ENCODE measurements around the gene IFNGR2.
"Not testable (repeated sequence)": the region's sequence is repeated elsewhere in the genome, so short reads cannot be mapped to it uniquely, and the experiment has no call there.

The IFNGR2 gene

DNA sequence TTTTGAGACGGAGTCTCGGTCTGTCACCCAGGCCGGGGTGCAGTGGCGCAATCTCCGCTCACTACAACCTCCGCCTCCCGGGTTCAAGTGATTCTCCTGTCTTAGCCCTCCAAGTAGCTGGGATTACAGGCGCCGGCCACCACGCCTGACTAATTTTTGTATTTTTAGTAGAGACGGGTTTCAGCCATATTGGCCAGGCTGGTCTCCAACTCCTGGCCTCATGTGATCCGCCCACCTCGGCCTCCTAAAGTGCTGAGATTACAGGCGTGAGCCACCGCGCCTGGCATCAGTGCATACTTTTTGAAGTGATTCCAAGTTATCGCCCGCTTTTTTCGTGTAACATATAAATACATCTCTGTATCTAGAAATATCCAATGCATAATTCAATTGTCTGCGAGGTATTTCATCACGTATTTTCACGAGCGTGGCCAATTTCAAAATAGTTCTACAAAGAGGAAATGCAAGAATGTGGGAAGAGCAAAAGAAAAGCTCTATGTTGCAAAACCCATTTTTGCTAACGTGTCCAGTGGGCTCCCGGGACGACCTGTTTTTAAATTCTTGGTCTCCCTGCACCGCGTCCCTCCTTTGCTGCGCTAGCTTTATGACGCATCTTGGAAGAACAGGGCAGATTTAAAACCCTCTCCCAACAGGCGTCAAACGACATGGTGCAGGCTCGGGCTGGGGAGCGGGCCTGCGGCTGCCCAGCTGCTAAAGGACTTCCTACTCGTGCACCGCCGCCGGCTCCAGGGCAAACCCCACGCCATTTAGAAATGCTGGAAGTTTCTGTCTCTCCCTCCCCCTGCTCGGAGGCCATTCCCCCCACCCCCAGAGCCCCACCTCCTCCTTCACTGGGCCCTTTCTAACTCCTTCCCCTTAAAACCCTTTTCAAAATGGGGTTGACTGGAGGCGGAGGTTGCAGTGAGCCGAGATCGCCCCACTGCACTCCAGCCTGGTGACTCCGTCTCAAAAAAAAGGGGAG, 923 bp upstream of the IFNGR2 start:
- peak in 42 of 56 donors; percentile 8 to 64 (median 31) for DNase-seq

DNA sequence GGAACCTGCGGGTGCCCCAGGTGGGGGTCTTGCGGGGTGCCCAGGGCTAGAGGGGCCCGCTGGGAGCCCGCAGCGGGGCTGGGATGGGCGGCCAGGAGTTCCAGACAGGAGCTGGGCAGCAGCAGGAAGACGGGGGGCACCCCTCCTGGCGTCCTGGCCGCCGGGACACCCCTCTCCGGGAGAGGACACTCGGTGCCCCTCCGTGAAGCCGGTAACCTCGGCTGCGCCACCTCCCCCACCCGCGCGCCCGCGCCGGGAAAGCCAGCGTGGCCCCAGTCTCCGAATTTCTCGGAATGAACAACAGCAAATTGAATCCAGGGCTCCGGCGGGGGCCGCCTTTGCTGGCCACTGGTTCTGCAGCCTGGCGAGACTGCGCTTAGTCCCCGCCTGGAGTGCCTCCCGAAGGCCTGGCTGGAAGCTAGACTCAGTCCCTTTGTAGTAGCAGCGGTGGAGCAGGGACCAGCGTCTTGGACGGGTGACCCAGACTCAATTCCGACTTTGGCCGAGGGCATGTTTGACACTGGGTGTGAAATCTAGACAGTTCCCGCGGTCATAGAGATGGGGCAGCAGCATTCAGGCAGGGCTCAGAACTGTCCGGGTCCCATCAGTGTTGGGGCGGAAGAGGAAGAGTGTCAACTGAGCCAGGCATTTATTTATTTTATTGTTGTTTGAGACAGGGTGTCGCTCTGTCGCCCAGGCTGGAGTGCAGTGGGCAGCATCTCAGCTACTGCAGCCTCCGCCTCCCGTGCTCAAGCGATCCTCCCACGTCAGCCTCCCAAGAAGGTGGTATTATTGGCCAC, 773 bp downstream of the IFNGR2 start:
- DNase-seq: peak in 48 of 56 donors; percentile 13 to 73 (median 42)

DNA sequence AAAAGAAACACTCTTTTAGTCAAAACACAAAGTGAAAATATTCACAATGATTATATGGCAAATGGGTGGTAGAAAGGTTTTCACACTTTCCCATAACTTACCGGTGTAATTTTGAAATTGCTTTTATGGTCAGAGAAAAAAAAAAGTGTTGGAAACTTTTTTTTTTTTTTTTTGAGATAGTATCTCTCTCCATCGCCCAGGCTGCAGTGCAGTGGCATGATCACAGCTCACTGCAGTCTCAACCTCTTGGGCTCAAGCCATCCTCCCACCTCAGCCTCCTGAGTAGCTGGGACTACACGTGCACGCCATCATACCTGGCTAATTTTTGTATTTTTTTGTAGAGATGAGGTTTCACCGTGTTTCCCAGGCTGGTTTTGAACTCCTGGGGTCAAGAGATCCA, 3.3 kb downstream of the IFNGR2 start:
- no peak for DNase-seq

- DNase-seq: no peak
These were observed 8.8 kb downstream of the IFNGR2 start for GRCh38 chr21:33411949-33412430.

DNA sequence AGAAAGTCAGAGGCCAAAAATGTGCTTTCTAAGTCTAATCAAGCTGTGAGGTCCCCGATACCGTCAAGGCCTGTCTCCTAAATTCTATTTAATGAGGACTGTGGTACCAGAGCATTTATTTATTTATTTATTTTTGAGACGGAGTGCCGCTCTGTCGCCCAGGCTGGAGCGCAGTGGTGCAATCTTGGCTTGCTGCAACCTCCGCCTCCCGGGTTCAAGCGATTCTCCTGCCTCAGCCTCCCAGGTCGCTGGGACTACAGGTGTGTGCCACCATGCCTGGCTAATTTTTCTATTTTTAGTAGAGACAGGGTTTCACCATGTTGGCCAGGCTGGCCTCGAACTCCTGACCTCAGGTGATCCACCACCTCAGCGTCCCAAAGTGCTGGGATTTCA, 9.2 kb downstream of the IFNGR2 start:
- not testable (repeated sequence) for DNase-seq

DNA sequence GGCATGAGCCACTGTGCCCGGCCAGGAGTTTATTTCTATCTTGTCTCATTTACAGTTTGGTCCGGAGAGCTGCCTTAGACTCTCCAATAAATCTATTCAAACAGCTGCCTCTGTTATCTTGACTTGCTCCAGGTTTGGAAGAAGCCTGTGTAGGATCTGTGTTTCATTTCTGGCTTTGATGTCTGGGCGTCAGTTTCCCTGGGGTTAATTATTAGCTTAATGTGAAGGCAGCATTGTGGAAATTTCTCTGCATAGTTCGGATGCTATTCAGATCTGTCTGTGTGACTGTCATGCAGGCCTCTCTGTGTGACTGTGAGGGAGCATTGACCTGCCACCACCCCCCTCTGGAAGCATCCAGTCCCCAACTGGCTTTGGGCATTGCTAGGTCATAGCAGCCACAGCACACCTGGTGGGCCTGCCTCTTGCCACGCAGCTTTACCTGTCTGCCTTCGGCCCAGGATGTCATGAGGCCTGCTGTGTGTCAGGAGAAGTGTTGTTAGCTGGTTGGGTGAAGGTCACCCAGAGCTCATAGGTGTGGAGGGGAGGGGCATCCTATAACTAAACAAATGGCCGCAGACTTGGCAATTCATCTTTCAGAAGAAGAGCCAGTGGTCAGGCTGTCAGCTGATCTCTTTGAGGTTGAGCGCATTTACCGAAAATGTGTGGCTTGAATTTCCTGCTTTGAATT, 9.8 kb downstream of the IFNGR2 start:
- no peak for DNase-seq

GRCh38 chr21:33414068-33414467, 10.9 kb downstream of the IFNGR2 start:
- no peak for DNase-seq

DNA sequence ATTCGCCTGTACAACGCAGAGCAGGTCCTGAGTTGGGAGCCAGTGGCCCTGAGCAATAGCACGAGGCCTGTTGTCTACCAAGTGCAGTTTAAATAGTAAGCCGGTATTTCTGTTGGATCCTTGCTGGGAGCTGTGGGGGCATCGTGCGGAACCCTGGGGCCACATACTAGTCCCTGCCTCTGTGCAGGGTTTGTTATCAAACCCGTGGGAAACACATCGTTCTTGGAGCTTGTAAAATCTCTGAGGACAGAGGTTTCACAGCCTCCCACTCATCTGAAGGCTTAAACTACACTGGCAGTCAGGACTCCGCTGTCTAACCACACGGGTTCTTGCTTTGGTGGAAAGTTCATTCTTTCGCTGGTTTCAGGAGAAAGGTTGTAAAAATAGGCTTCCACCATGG, 11.7 kb downstream of the IFNGR2 start:
- DNase-seq: no peak

DNA sequence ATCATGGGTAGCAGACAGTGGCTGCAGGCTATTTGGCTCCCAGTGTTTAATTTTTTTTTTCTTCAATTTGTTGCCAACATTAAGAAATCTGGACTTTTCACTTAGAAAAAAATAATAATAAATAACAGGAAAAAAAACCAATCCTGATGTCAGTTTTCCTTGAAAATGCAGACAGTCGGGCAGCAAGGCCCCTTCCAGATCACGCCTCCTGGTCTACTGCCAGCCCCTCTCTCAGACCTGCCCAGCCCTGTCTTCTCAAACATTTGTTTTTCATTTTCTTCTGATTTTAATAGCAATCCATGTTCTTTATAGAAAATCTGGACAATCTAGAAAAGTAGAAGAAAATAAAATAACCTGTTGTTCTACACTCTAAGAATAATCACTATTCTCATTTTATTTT, 15.5 kb downstream of the IFNGR2 start:
- DNase-seq: no peak

DNA sequence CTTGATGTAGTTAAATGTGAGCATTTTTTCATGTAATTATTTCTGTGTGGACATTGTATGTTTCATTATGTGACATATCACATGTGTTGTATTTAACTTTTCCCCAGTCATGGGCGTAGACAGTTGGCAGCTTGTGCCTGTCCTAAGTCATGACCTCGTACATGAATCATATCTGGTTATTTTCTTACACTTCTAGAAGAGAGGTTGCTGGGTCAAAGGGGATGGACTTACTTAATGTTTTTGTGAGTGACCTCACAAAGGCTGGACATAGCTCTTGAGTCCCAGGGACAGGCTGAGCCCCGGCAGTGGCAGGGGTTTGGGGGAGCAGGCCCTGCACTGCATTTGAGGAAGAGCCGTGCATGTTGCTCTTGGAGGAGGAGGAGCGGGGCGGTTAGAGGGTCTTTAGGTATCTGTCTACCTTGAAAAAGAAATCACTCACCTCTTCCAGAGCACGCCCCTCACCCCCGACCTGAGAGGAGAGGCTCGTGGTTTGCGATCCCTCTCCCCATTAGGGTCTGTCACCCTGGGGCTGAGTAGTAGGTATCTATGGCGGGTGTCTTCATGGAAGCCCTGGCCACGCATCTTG, 16.4 kb downstream of the IFNGR2 start:
- DNase-seq: no peak

DNA sequence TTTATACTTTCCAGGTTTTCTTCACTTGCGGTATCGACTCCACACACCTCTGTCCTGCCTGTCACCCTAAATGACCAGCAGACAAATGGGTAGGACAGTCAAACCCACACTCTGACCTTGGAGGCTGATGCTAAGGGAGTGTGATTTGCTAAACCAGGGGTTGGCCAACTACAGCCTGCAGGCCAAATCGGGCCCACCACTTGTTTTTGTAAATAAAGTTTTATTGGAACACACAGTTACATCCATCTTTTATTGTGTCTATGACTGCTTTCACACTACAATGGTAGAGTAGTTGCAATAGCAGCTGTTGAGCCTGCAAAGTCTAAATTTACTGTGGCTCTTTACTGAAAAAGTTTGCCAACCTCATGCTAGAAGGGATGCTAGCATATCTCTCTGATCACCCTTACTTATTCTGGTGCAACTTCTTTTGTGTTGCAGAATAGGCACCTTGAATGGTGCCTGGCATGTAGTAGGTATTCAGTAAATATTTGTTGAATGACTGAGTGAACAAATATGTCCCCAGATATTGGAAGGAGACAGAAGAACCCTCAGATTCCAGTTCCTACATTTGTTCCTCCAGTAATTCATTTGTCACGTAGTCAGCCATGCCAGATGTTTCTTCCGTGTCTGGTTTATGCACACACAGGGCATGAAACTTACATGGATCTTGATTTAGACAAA, 18.6 kb downstream of the IFNGR2 start:
- no peak for DNase-seq

DNA sequence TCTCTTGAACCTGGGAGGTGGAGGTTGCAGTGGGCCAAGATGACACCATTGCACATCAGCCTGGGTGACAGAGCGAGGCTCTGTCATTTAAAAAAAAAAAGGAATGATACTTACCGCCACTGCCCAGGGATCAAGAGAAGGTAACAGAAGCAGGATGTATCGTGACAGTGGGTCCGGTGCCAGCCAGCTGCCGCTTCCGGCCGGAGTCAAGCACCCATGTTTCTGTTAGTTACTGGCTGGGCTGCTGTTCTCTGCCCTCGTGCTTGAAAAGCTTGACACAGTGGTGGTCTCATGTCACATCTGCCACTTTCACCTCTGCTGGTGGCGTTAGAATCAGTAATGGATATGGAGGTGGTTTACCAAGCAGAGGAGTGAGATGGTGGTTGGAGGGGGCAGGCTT, 21.0 kb downstream of the IFNGR2 start:
- DNase-seq: no peak

- no peak for DNase-seq
These were observed 22.6 kb downstream of the IFNGR2 start for GRCh38 chr21:33425825-33426224.

DNA sequence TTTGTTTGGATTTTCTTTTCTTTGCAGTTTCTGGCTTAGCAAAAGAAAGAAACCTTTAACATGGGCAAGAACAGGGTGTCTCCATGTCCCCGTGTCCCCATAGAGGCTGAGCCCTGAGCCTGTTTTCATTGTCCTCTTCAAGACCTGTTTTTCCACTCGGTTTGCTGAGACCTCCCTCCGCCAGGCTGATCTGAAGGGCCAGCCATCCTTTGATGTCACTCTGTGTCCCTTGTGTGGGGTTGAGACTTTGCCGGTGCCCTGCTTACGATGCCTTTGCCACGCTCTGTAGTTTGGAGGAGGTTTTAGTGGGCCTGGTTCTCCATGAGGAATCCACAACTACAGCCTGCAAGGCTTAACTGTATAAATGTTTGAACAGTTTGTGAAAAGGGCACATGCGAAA, 23.8 kb downstream of the IFNGR2 start:
- DNase-seq: no peak

DNA sequence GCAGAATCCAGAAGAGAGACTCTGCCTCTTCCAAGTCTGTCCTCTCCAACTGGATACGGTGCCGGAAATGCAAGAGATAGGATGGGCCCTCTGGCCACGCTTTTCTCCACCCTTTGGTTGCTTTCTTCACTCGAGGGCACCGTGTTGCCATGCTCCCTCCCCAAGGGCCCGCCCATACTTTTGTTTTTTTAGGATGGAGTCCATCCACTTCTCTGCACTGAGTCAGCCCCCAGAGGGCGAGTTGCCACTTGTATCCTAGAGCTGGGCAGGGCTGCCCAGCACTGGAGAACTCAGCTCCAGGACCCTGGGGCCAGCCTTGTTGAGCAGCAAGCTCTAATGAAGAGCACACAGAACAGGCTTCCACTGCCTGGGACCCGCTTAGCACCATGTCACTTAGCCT, 25.5 kb downstream of the IFNGR2 start:
- DNase-seq: no peak

DNA sequence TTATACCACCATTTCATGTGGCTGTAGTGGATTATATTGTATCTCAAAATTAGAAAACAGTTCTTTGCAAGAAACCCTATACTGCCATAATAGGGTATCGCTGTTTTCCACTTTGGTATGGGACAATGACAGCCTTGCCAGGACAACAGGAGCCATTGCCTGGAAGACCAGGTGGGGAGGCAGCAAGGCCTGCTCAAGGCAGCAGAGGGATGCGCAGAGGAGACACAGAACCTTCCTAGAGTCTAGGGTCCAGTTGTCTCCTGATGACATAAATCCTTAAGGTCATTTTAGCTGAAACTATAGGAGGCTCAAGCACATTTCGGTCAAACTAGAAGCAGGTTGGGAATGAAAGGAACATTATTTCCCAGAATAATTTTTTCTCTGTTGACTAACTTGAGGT, 27.6 kb downstream of the IFNGR2 start:
- no peak for DNase-seq

DNA sequence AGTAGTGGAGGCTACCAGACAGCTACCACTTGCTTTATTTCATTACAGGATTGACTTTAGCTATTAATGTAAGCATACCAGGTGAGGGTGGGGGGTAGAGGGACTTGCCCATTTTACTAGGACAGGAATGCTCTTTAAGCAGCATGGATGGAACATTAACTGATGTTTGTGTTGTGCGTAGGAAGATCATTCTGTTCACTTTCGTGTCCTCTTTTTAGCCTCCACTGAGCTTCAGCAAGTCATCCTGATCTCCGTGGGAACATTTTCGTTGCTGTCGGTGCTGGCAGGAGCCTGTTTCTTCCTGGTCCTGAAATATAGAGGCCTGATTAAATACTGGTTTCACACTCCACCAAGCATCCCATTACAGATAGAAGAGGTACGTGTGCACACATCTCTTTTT, 29.3 kb downstream of the IFNGR2 start:
- no peak for DNase-seq

DNA sequence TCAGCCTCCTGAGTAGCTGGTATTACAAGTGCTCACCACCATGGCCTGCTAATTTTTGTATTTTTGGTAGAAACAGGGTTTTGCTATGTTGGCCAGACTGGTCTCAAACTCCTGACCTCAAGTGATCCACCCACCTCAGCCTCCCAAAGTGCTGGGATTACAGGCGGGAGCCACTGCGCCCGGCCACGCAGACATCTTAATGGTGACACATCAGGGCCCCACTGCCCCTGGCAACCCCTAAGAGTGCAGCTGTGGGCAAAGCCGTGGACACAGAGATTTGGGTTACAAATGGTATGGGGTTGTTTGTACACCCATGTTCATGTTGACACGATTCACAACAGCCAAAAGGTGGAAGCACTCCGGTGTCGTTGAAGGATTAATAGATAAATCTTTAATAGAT, 29.8 kb downstream of the IFNGR2 start:
- DNase-seq: no peak

DNA sequence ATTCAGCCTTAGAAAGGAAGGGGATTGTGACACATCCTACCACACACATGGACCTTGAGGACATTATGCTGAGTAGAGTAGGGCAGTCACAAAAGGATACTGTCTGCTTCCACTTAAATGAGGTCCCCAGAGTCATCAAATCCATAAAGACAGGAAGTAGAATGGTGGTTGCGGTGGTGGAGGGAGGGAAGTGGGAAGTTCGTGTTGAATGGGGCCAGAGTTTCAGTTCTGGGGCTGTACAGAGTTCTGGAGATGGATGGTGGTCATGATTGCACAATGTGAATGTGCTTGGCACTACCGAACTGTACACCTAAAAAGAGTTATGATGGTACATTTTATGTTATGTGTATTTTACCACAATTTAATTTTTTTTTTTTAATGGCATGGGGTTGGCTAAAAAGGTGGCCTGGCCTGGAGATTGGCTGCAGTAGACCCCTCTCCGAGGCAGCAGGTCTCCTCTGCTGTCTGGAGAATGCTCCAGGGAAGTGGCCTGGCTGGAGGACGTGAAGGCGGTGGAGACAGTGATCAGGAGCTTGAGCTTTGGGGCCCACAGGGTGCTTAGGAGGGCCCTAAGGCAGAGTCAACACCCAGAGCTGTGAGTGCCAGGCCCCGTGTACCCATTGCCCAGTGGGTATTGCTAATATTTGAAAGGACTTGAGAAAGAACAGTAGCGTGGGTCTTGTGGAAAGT, 30.4 kb downstream of the IFNGR2 start:
- peak in 2 of 56 donors; percentile 5 for DNase-seq

DNA sequence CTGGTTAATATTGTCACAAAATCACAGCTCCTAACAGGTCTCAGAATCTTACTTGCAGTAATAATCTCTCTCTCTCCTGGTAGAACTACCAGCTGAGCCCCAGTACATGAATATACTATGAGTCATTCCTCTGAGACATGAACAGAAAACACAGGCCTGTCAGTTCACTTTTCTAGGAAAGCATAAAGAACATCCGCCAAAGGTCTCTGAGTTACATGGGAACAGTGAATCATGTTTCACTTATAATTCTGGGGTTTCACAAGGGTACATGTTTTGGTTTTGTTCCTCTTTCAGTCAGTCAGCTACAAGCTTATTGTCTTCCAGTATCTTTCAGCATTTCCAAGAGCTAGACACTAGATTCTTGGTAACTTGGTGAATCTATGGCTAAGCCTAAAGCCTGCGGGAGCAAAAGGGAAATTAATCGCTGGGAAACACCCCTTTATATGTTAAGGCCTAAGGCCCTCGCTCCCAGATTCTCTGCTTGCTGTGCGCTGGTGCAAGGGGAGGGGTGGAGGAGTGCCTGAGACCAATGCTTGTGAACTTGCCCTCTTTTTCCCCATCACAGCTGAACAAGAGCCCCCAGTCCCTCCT, 31.7 kb downstream of the IFNGR2 start:
- DNase-seq: peak in 6 of 56 donors; percentile 7 to 45 (median 17)

All from nucleus accumbens (tissue), 56 donors.